Stomach (tissue), 4 donors: Measurements from ENCODE around the gene DOCK2.

Experiments used
- CTCF ChIP-seq, 7 experiments: fragments of 450-650 bp in 4 of 7; fragments of 200-600 bp in 3 of 7; sonication (generic) in 3 of 7; IDR thresholded peaks; one replicate each; pipeline ENCODE4 v1.5.1; 2016 to 2019; ENCODE audit warnings: antibody characterized with exemption in 7 of 7, control low read depth in 2 of 7, mild to moderate bottlenecking in 1 of 7
- POLR2A ChIP-seq, 4 donors: fragments of 450-650 bp; IDR thresholded peaks; one replicate each; pipeline ENCODE4 v1.6.1; 2016; ENCODE audit warnings: antibody characterized with exemption in 4 of 4, control low read depth in 2 of 4, mild to moderate bottlenecking in 1 of 4, moderate library complexity in 1 of 4

- TF ChIP-seq POLR2A (IDR thresholded peaks at IDR 0.05) (no peak), CTCF (IDR thresholded peaks at IDR 0.05) (no peak)
Observed at GRCh38 chr5:169610606-169611005, 26.5 kb upstream of the DOCK2 start.
